HG03159 (cell line): ENCODE results near the gene ADRB1.
A peak's percentile ranks its signal among the peaks of the same experiment; 100 is the strongest.

ENCODE experiments used
- ATAC-seq: cut with Tn5 transposase; IDR thresholded peaks from one replicate; pipeline ENCODE4 v1.9.1; 2021; ENCODE audit warnings: mild to moderate bottlenecking, moderate library complexity; ENCODE audit not compliant: unreplicated experiment

Gene ADRB1

DNA sequence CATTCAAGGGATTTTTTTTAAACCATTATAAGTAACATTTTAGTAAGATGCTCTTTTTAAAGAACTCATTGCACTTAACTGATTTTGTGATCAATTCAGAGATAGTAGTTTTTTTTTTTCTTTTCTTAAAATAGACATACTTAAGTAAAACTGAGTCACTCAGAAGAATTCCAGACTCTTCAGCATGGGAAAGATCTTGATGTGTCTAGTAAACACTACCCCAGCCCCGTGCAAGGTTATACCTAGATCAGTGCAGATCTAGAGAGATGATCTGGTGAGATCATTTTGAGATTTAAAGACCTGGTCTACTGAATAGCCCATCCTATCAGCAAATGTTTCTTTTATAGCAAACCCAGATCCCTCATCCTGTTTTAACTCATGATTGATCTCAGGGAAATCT, 8.6 kb downstream of the ADRB1 start:
- ATAC-seq: no peak

DNA sequence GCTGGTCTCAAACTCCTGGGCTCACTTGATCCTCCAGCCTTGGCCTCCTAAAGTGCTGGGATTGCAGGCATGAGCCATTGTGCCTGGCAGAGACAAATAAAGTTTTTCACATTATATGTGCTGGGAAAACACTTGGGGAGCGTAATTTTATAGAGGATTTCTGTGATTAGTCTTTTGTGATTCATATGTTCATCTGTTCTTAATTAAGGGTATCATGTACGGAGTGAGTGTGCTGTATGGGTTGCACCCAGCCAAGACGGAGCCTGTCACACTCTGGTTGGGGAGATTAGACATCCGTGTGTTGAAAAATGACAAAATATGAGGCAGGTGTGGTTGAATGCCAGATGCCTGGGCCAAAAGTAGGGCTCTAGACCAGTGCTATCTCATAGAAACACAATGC, 10.3 kb downstream of the ADRB1 start:
- no peak for ATAC-seq

DNA sequence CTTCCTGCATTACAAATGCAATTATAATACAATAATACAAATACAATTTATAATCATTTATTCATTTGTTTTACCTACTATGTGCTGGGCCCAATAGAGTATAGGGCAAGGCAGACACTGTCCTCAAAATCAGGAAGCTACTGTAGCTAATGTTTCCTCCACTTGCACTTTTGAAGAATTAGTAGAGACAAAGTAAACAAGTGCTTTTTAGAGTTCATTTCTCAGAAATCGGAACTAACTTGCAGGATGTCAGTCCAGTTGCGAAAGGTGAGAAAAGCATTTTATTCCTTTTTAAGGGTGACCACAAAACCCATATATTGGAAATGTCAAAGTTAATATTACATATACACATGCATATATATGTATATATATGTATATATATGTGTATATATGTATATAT, 14.2 kb downstream of the ADRB1 start:
- ATAC-seq: no peak

DNA sequence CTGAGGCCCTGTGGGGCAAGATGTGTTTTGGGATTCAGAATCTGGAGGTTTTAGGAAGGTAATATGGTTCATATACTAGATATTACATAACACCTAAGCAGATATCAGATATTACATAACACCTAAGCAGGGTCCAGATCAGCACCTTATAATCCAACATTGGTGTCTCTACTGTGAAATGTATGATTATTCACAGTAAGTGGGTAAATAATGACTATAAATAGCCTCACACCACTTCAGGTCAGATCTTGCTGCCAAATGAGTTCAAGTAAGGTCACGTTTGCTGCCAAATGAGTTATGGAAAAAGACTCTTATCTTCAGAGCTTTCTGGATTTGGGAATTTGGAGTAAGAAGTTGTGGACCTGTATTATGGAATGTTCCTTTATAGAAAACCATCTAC, 14.6 kb downstream of the ADRB1 start:
- no peak for ATAC-seq

DNA sequence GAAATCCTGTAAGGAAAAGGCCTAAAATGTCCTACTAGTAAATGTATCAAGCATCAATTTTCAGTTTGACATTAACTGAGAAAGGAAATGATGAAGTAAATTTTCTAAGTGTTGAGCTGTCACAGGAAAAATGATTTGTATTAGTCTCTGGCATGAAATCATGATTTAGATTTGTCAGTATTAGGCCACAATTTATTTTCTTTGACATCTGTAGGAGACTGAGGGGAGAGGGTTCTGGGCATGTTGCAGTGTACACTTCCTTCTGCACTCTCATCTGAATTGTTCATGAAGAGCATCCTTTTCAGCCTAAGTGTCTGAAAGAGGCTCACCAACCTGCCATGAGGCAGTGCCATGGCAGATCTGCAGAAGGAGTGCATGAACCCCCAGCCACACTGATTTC, 15.9 kb downstream of the ADRB1 start:
- no peak for ATAC-seq

DNA sequence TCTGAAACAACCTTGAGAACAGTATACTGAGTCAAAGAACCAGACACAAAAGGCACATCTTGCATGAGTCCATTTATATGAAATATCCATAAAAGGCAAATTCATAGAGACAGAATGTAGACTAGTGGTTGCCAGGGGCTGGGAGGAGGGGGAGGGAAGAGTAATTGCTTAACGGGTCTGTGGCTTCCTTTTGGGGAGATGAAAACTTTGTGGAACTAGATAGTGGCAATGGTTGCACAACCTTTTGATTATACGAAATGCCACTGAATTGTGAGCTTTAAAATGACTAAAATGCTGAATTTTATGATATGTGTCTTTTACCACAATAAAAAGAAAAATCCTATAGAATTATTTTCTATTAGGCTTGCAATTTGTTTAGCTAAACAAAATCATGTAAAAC, 16.8 kb downstream of the ADRB1 start:
- ATAC-seq: no peak

DNA sequence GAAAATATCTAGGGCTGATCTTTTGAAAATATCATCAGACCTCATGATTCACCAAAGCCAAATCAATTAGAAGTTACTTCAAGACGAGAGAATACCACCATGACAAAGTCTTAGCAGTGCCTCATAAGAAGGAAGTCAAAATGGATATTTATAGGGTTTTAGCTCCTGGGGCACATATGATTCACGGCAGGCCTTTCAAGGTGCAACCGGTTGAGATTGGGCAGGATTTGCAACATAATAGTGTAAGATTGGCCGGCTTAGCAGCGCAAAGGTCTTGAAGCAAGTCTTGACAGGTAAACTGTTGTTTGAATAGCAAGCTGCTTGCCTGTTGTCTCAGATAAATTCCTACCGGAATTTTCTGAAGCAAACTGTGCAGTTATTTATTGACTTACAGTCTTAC, 17.5 kb downstream of the ADRB1 start:
- no peak for ATAC-seq

DNA sequence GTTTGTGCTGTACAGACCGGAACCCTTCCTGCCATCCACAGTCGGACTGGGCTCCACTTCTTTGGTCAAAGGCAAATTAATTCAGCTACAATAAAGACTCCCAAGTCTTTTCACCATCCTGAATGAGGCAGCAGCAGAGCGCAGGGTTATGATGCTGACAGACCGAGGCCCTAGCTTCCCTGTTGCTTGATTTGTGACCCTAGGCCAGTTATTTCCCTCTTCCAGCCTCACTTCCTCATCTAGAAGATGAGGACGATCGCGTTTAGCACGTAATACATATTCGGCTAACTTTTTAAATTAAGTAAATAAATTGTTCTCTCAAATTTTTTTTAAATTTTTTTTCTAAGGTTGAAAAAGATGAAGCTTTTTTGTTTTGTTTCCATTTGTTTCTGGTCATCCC, 18.1 kb downstream of the ADRB1 start:
- no peak for ATAC-seq

DNA sequence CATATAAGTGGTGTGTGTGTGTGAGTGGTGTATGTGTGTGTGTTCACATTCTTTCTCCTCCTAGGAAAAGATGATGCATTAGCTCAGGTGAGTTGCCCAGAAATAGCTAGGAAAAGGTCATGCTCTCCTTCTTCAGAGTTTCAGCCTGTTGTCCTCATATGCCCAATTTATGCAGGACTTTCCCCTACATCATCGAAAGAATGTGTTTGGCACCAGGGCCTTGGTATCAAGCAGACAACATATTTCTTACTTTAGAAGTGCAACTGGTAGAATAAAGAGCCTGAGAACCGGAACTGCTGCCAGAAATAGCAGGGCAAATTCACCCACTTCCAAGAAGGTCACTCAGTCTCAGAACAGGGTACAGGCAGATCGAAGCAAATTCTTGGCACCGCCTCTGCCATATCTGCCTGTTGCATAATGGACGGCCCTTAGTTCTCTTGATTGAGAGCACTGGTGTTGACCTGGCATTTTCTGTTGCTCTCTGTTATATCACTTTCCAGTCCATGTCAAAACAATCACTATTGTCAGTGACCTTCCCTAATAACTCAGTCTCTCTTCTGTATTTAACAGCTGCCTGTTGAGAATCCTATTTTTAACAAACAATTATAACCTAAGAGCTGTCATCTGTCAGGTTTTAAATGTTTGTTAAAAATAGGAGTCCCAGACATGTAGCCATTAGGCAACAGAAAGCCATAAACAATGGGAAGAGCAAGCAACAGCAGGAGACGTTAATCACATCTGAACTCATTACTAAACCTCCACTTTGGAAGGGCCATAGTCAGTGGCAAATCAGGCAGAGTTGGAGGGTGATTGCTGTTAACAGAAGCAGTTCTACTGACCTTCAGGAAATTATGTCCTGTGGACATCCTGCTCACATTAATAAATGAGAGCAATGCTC, 20.7 kb downstream of the ADRB1 start:
- ATAC-seq: no peak

DNA sequence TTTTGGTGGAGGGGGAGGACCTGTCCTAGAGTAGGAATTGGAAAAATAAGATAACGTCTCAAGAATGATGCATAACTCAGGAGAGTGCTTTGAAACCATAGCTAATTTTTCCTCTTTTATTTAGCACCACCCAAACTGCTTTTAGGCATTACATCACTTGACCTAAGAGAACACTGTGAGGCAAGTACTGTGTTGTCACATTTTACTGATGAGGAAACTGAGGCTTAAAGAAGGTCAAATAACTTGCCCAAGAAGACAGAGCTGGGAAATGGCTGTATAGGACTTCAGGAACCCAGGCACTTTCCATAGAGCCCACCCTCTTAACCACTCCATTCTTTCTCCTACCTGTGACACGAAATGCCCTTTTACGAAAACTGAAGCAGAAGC, 21.4 kb downstream of the ADRB1 start:
- ATAC-seq: no peak

DNA sequence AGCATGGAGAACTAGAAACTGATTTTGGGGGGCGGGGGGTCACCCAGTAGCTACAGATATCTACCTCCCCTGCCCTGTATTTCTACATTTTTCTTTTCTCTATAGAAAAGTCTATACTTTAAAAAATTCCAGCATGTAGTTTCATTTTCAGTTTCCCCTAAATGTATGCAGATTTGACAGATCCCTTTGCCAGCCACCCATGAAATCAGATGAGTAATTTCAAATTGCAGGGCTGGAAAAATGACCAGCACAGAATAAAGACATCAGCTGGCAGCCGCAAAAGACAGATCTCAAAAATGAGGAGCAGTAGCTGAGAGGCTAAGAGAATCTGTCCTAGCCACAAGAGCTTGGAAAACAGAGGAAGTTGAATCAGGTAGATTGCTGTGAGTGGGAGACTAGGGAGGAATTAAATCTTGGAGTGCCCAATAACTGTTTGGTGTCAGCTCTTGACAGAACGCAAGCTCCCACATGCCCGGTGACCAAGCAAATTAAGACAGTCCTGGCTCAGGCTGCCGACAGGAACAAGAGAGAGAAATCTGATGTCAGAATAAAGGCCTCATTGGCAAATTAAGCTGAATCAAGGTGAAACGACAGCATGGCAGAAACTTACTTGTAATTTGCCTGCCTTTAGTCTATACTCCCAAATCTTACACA, 24.5 kb downstream of the ADRB1 start:
- no peak for ATAC-seq

DNA sequence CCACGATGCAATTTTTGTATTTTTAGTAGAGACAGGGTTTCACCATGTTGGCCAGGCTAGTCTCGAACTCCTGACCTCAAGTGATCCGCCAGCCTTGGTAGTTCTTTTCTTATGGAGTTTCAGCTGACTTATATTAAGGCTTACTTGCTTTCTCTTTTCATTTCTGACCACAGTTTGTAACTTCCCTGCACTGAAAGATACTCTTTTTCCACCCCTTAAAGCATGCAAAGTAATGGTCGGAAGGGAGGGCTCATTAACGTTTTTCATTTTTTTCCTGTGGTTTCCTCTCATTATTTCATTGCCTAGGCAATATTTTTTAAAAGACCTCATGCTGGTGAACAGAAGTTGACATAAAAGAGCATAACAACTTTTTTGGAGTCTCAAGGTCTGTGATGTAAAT, 27.0 kb downstream of the ADRB1 start:
- ATAC-seq: no peak

DNA sequence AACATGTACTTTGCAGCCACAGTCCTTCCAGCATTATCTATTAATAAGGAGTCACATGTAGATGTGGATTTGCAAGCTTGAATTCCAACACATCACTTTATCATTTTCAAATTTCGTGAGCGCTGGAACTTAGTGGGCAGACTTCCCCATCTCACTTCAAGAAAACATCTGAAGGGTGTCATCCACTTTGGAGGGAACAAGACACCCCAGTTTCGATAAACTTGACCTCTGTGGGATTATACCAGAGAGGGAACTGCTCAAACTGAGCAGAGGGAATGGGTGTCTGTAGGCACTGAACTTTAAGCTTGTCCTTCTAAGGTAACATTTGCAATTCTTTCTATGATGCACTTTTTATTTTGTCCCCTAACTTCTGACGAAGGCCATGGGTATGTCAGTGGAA, 27.5 kb downstream of the ADRB1 start:
- no peak for ATAC-seq

DNA sequence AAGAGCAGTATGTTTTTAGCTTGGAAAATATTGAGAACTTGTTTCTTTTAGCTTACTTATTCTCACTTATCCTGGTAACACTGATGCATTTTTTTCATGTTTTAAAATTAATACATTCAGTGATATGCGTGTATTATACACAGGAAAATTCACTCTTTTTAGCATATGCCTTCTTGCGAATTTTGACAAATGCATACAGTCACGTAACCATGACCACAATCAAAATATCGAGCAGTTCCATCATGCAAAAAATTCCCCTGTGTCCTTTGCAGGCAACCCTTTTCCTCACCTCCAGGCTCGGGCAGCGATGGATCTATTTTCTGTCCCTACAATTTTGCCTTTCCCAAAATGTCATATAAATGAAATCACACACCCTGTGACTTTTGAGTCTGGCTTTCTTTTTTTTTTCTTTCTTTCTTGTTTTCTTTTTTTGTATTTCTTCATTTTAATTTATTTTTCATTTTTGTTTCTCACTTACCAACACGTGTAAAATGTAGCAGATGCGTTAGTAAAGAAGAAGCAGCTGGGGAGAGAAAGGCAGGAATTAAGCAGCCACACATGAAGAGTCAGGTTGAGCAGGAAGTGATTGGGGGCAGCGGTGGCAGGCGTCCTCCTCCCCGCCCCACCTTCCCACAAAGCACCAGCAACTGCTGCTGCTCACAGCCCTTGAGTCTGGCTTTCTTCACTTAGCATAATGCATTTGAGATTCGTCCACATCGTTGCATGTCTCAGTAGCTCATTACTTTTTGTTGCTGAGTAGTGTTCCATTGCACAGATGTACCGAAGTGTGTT, 29.9 kb downstream of the ADRB1 start:
- ATAC-seq: peak; percentile 65

DNA sequence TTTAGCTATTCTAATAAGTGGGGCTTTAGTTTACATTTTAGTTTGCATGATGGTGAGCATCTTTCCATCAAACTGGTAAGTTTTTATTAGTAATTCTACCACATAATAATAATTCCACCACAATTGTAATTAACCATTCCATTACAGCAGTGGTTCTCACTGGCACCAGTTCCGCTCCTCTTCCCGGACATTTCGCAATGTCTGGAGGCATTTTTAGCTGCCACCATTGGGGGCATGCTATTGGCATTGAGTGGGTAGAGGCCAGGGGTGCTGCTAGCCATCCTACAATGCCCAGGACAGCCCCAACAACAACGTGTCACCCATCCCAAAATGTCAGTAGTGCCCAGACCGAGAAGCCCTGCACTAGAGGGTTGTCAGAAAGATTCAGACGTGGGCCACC, 31.4 kb downstream of the ADRB1 start:
- ATAC-seq: no peak

DNA sequence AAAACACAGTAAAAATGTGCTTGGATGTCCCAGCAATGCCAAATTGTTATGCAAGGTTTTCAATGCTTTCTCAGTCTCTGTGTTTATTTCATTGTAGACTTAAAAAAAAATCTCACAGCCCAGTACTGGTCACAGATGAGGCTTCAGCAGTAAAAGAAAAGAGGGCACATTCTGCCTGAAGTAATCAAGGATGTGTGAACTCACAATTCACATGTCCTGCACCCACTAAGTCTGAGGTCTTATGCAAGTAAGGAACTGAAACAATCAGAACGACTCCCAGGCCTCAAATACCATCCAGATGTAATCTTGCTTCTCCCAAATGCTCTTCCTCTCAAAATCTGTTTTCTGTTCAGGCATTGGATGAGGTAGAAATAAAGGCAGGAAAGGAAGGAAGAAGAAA, 33.7 kb downstream of the ADRB1 start:
- no peak for ATAC-seq

DNA sequence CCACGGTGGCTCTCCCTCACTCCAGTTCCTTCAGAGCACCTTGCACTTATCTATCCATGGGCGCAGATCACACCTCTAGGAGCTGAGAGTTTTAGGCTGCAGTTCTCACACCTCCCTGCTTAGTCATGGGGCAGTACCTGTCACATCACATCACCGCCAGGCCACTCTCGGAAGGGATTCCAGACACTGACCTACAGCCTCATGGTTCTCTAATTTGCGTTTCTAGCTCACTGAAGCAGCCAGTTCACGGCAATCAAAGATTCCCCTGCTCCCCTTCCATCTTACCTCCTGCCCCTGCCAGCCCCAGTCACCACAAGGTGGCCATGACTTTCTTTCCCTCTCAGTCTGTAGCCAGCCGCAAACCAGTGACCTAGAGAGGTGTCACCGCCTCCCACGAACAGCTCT, 34.2 kb downstream of the ADRB1 start:
- no peak for ATAC-seq

DNA sequence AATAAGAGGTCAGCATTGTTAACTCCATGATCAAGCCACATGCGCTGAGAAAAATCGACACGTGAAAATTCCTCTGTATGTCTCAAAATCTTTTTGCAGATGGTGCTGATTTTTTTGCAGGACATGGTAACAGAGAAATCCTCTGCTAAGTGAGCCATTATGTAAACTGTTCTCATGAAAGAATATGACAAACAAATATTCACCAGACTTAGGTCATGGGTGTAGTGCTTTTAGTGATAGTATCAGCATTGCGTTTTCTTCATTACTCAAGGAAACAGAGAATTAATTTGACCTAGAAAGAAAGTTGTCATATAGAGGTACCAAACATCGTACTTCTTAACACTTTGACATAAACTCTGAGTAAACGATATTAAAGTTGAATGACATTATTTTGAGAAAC, 34.7 kb downstream of the ADRB1 start:
- ATAC-seq: no peak

DNA sequence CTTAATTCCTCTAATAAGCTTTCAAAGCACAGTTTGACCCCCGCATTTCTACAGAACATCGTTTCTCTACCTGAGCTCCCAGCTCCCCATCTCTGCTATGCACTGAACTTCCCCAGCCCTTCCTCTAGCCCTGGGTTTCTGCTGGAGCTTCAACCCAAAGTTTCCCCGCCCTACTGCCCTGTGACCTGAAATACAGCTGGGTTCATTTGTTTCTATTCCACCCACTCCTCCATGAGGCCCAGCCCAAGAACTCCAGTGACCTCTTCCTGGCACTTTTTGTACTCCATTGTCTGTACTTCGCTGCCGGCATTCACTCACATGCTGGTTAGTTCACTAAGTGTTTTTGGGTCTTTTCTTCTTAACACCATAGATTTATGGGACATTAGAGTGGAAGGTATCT, 35.8 kb downstream of the ADRB1 start:
- ATAC-seq: no peak

DNA sequence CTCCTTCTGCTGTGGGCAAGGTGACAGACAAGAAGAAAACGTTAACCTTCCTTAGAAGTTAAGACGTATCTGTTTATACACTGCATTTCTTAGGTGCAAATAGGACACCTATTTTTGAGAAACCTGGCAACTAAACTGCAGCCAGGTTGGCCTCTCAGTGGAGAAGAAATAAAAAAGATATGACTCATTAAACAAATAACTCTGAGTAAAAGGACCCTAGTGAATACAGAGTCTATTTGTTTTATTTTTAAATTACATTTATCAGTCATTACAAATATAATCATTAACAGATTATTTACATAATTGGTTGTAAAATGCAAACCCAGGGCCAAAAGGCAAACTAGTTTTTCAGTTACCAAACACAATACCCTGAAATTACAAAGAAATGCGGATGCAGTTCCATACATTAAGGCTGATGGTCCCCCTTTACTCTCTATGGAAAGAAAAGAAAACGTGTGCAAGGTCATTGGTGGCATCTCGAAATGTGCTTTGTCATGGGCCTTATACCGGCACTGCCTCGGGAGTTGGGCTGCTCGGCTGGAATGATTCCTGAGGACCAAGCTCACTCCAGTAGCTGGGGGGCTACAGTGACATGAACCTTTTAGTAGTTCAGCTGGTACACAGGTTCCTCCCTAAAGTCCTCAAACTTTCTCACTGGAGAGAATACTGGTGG, 38.4 kb downstream of the ADRB1 start:
- ATAC-seq: no peak

DNA sequence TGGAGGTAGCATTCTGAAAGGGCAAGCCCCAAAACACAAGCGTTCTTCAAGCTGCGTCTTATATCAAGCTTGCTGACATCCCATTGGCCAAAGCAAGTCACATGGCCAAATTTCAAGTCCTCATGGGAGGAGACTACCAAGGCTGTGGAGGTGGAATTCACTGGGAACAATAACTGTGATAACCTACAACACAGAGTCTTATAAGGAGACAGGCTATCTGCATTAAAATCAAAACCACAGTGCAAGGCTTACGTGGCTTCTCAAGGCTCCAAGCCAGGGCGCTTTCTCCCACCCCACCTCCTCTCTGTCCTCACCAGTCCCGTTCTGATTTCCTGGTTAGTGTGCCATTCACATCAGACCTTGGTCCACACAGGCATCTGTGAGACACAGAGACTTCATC, 39.4 kb downstream of the ADRB1 start:
- ATAC-seq: no peak
